Caco-2 (cell line): ENCODE results near the gene RPS6KA5. TPM values are rescaled to one million over a fixed set of nuclear protein-coding genes. Genes with fewer than 3 reads are reported as not detected.

ENCODE experiments used
- BruUV-seq: library from RNA; stranded (reverse); fragments of 400-500 nt; replicated peaks from 2 replicates; lab custom pipeline; 2021; lab: Mats Ljungman, UMichigan
- CTCF ChIA-PET: fragments of 300-600 bp; sonication (Branson Sonifier 250); formaldehyde crosslinking; loops from one replicate; lab custom pipeline; 2022; ENCODE audit warnings: antibody characterized with exemption; lab: Charles Lee
- POLR2A ChIA-PET: fragments of 300-600 bp; sonication (Branson Sonifier 250); formaldehyde crosslinking; loops from one replicate; lab custom pipeline; 2022; ENCODE audit warnings: antibody characterized with exemption; lab: Charles Lee
- DNase-seq, 2 experiments: peaks; one replicate each; pipeline versions ENCODE4 v3.0.0 to v3.0.0-alpha.2; 2020 to 2022
- H3K27me3 ChIP-seq: replicated peaks from 2 replicates; pipeline ENCODE4 v1.6.0; 2011; ENCODE audit warnings: low read length; ENCODE audit not compliant: control insufficient read depth, insufficient read depth
- H3K36me3 ChIP-seq: 2 replicates; pipeline ENCODE4 v1.5.1; 2011; ENCODE audit warnings: low read length; ENCODE audit not compliant: control insufficient read depth, insufficient read depth
- H3K4me1 ChIP-seq: fragments of 250-450 bp; sonication (Bioruptor Pico); 2 replicates; pipeline ENCODE4 v1.5.1; 2020; ENCODE audit warnings: mild to moderate bottlenecking
- H3K4me3 ChIP-seq: 2 replicates; pipeline ENCODE4 v1.5.1; 2011; ENCODE audit warnings: low read depth, mild to moderate bottlenecking, control low read depth, low read length
- H3K9me3 ChIP-seq: fragments of 250-450 bp; sonication (Bioruptor Pico); 2 replicates; pipeline ENCODE4 v1.5.1; 2020; ENCODE audit warnings: mild to moderate bottlenecking, moderate library complexity
- H3K27ac Mint-ChIP-seq: one replicate; pipeline ENCODE4 v1.8.0; 2022; ENCODE audit warnings: mixed read lengths; ENCODE audit not compliant: unreplicated experiment
- H3K27me3 Mint-ChIP-seq: one replicate; pipeline ENCODE4 v1.8.0; 2022; ENCODE audit warnings: mixed read lengths; ENCODE audit not compliant: insufficient read depth, unreplicated experiment
- H3K36me3 Mint-ChIP-seq: one replicate; pipeline ENCODE4 v1.8.0; 2022; ENCODE audit warnings: mild to moderate bottlenecking, mixed read lengths; ENCODE audit not compliant: insufficient read depth, unreplicated experiment
- H3K4me1 Mint-ChIP-seq: one replicate; pipeline ENCODE4 v1.8.0; 2022; ENCODE audit warnings: low read depth, mixed read lengths; ENCODE audit not compliant: unreplicated experiment
- H3K4me3 Mint-ChIP-seq: one replicate; pipeline ENCODE4 v1.8.0; 2022; ENCODE audit warnings: mild to moderate bottlenecking, moderate library complexity, mixed read lengths; ENCODE audit not compliant: unreplicated experiment
- H3K9me3 Mint-ChIP-seq: one replicate; pipeline ENCODE4 v1.8.0; 2022; ENCODE audit warnings: mixed read lengths; ENCODE audit not compliant: unreplicated experiment
- intact Hi-C: fragments of 100-400 bp; cut with micrococcal nuclease; formaldehyde crosslinking; loops from one replicate; pipeline ENCODE4 v1.10.0; 2022; ENCODE audit not compliant: unreplicated experiment
- total RNA-seq: library from RNA; stranded (reverse); gene quantifications from 2 replicates; pipeline ENCODE4 v1.2.3, GENCODE V29; 2022
- TF ChIP-seq, protein P1 (sequence below), 2 experiments: fragments of 200-600 bp in 1 of 2; IDR thresholded peaks; 1 replicate in 1 of 2; 2 replicates in 1 of 2; pipeline versions ENCODE4 v1.5.1 to v1.8.0; 2011 to 2022; ENCODE audit warnings: antibody characterized with exemption in 1 of 2, control low read depth in 1 of 2, inconsistent platforms in 1 of 2, low read depth in 1 of 2, low read length in 1 of 2, mild to moderate bottlenecking in 1 of 2, moderate library complexity in 1 of 2; ENCODE audit not compliant: insufficient read depth in 1 of 2, severe bottlenecking in 1 of 2, unreplicated experiment in 1 of 2

RPS6KA5 gene
- total RNA-seq, 1 experiment from 2014 or later = 5.7 TPM

DNA sequence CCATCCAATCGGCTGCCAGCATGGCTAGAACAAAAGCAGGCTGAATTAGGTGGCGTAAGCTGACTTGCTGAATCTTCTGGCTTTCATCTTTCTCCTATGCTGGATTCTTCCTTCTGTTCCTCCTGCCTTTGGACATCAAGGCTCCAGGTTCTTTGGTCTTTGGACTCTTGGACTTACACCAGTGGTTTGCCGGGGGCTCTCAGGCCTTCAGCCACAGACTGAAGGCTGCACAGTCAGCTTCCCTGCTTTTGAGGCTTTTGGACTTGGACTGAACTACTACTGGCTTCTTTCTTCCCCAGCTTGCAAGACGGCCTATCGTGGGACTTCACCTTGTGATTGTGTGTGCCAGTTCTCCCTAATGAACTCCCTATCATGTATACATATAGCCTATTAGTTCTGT, 42.0 kb downstream of the RPS6KA5 start:
- no peak overlapping the region for H3K4me3 ChIP-seq
- no peaks in the 10 kb centered on the region for H3K4me1 ChIP-seq
- TF ChIP-seq, protein P1, sequence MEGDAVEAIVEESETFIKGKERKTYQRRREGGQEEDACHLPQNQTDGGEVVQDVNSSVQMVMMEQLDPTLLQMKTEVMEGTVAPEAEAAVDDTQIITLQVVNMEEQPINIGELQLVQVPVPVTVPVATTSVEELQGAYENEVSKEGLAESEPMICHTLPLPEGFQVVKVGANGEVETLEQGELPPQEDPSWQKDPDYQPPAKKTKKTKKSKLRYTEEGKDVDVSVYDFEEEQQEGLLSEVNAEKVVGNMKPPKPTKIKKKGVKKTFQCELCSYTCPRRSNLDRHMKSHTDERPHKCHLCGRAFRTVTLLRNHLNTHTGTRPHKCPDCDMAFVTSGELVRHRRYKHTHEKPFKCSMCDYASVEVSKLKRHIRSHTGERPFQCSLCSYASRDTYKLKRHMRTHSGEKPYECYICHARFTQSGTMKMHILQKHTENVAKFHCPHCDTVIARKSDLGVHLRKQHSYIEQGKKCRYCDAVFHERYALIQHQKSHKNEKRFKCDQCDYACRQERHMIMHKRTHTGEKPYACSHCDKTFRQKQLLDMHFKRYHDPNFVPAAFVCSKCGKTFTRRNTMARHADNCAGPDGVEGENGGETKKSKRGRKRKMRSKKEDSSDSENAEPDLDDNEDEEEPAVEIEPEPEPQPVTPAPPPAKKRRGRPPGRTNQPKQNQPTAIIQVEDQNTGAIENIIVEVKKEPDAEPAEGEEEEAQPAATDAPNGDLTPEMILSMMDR (IDR thresholded peaks at IDR 0.05; ENCODE audit: insufficient read depth in 1 of 2, low read depth in 1 of 2, low read length in 1 of 2, severe bottlenecking in 1 of 2, unreplicated experiment in 1 of 2) = no peak
- Mint-ChIP-seq H3K4me1 (no peaks in the 10 kb centered on the region), H3K4me3 (no peak overlapping the region), H3K9me3 (no peaks in the 10 kb centered on the region), H3K36me3 (no peaks in the 10 kb centered on the region), H3K27me3 (no peaks in the 10 kb centered on the region), H3K27ac (no peak overlapping the region)
- POLR2A ChIA-PET = no interaction called here
- intact Hi-C loops = no loop called here
- no peaks in the 10 kb centered on the region for H3K27me3 ChIP-seq
- no peak for DNase-seq
- BruUV-seq = no TSS peak
- H3K36me3 ChIP-seq = no peaks in the 10 kb centered on the region
- H3K9me3 ChIP-seq = no peaks in the 10 kb centered on the region
- CTCF ChIA-PET = no interaction called here

DNA sequence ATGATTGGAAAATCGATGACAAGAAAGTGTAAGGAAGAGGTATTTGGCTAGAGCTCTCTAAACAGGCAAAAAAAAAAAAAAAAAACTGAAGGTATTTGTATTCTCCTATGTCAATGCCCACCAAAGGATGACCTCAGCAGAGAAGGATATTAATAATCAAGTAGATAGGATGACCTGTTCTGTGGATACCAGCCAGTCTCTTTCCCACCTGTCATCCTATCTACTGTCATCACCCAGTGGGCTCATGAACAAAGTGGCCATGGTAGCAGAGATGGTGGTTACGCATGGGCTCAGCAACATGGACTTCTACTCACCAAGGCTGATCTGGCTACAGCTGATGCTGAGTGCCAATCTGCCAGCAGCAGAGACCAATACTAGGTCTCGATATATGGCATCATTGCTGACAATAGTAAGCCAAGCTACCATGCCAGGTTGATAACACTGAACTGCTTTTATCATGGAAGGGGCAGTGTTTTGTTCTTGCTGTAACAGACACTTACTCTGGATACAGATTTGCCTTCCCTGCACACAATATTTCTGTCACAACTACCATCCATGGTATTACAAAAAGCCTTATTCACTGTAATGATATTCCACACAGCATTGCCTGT, 43.5 kb downstream of the RPS6KA5 start:
- no peak overlapping the region for H3K27ac Mint-ChIP-seq
- Histone ChIP-seq H3K9me3 (no peaks in the 10 kb centered on the region), H3K36me3 (no peaks in the 10 kb centered on the region), H3K4me3 (no peak overlapping the region), H3K4me1 (no peaks in the 10 kb centered on the region), H3K27me3 (no peaks in the 10 kb centered on the region)
- TF ChIP-seq, protein P1 (IDR thresholded peaks at IDR 0.05; ENCODE audit: insufficient read depth in 1 of 2, low read depth in 1 of 2, low read length in 1 of 2, severe bottlenecking in 1 of 2, unreplicated experiment in 1 of 2) = no peak
- intact Hi-C loops = no loop called here
- BruUV-seq = no TSS peak
- H3K9me3 Mint-ChIP-seq = no peaks in the 10 kb centered on the region
- ChIA-PET POLR2A (no interaction called here), CTCF (interaction anchor here (0.6 to 0.7 kb wide), 2 partner anchors 617 to 1746 kb away, joined by 4 to 5 read pairs; no protein-coding TSS in a partner anchor)
- DNase-seq = no peak
- H3K4me1 Mint-ChIP-seq = no peaks in the 10 kb centered on the region
- no peaks in the 10 kb centered on the region for H3K27me3 Mint-ChIP-seq
- H3K36me3 Mint-ChIP-seq = no peaks in the 10 kb centered on the region
- no peak overlapping the region for H3K4me3 Mint-ChIP-seq

DNA sequence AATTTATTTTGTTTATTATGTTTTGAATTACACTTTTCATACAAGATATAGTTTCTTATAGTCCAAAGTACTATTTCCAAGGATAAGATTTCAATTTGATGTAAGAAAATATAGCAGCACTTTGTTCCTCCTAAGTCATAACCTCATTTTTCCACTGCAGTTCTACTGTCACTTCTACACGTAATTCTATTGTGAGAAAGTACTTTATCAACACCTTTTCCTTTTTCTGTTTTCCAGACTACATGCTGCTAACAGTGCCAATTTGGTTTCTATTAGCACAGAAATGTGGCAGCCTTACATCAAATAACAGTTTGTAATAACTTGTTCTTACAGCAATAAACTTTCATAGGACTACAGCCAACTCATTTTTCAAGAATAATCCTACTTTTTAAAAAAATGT, 45.0 kb downstream of the RPS6KA5 start:
- Mint-ChIP-seq H3K4me1 (no peaks in the 10 kb centered on the region), H3K36me3 (no peaks in the 10 kb centered on the region), H3K27ac (no peak overlapping the region), H3K4me3 (no peak overlapping the region), H3K27me3 (no peaks in the 10 kb centered on the region), H3K9me3 (no peaks in the 10 kb centered on the region)
- H3K36me3 ChIP-seq = no peaks in the 10 kb centered on the region
- DNase-seq = no peak
- POLR2A ChIA-PET = interaction anchor here (0.6 kb wide), 1 partner anchor 302 kb away, joined by 4 read pairs; no protein-coding TSS in a partner anchor
- TF ChIP-seq, protein P1 (IDR thresholded peaks at IDR 0.05; ENCODE audit: insufficient read depth in 1 of 2, low read depth in 1 of 2, low read length in 1 of 2, severe bottlenecking in 1 of 2, unreplicated experiment in 1 of 2) = no peak
- CTCF ChIA-PET = no interaction called here
- H3K9me3 ChIP-seq = no peaks in the 10 kb centered on the region
- H3K4me3 ChIP-seq = no peak overlapping the region
- no TSS peak for BruUV-seq
- H3K4me1 ChIP-seq = no peaks in the 10 kb centered on the region
- no peaks in the 10 kb centered on the region for H3K27me3 ChIP-seq
- intact Hi-C loops = no loop called here
